GM18499 (cell line): Measurements from ENCODE around the gene TAS2R41.
A peak's percentile ranks its signal among the peaks of the same experiment; 100 is the strongest.

Experiments
- ATAC-seq: cut with Tn5 transposase; IDR thresholded peaks from one replicate; pipeline ENCODE4 v1.9.1; 2021; ENCODE audit warnings: moderate number of reproducible peaks; ENCODE audit not compliant: insufficient read depth, unreplicated experiment

The TAS2R41 gene, protein sequence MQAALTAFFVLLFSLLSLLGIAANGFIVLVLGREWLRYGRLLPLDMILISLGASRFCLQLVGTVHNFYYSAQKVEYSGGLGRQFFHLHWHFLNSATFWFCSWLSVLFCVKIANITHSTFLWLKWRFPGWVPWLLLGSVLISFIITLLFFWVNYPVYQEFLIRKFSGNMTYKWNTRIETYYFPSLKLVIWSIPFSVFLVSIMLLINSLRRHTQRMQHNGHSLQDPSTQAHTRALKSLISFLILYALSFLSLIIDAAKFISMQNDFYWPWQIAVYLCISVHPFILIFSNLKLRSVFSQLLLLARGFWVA

DNA sequence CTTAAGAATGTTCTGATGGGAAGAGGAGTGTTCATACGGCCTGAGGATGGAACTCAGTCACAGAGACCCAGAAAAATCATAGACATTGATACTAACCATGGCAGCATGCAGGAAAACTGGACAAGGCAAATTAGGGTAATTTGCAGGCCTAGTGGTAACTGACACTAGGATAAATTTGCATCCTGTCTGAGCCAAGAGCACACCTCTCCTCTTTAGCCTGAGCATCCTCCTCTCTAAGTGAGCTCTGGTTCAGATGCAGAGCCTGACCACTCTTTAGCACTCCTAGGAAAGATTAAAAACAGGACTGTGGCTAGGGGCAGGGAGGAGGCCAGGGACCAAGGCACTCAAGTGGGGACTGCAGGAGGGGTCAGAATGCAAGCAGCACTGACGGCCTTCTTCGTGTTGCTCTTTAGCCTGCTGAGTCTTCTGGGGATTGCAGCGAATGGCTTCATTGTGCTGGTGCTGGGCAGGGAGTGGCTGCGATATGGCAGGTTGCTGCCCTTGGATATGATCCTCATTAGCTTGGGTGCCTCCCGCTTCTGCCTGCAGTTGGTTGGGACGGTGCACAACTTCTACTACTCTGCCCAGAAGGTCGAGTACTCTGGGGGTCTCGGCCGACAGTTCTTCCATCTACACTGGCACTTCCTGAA is at the start of gene TAS2R41:
Gene TAS2R41, plus strand, starts transcription at position 373 of the 650 bp plus-strand sequence. Its CDS starts 0 bp downstream, at position 373.
- ATAC-seq = no peak

DNA sequence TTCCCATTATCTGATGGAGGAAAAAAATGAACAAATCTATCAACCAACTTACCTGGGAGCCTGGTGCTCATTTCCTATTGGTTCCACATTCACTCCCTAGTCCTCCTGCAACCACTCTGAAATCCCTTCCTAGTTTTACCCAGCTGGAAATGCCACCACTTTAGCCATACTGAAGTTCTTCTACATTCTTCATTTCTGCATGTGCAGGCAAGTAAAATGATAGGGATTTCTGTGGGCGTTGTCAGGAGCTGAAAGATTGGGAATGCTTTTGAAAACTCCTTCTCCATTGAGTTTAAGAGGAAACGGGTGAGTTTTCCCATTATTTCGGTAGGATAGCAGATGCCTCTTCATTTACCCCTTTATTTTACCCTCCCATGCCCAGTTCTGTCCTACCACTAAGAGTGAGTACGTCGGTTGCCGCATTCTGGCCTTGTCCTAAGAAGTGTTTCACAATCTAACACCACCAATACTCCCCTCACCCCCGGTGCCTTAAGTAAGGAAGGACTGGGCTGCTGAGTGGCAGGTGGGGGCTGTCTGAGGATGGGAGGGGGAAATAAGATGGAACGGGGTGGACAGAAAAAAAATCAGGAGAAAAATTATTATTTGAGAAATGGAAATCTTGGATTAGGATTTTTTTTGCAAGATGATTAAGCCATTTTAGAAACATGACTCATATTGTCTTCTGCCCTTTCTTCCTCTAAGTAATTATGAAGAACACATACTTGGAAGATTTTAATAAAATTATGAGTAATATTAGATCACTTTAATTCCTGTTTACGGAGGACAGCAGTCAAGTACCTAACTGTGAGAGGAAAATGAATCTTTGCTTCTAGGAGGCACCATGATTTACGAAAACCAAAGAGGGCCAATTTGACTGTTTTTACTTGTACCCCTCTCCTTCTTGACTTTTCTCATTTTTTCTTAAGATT is 47.6 kb upstream of the TAS2R41 start:
- ATAC-seq = no peak

- no peak for ATAC-seq
Measured at GRCh38 chr7:143431109-143431508, 46.6 kb upstream of the TAS2R41 start.

DNA sequence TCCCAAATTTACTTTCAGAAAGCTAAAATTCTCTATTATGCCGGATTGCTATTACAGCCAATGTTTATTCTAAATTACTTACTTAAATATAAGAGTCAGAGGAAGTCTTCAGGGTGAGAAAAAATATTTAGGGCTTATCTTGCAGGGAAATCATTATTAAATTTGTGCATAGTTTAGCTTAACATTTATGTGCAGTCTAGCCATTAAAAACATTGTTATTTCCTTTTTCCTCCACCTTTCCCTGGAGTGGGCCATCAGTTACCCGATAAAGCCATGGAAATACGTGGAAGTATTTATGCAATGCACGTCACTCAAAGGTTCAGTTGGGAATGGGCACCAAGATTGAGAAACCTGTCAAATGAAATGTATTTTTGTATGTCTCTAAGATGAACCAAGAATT is 43.9 kb upstream of the TAS2R41 start:
- ATAC-seq = no peak

GRCh38 chr7:143434660-143435059 is 43.0 kb upstream of the TAS2R41 start:
- ATAC-seq = no peak

DNA sequence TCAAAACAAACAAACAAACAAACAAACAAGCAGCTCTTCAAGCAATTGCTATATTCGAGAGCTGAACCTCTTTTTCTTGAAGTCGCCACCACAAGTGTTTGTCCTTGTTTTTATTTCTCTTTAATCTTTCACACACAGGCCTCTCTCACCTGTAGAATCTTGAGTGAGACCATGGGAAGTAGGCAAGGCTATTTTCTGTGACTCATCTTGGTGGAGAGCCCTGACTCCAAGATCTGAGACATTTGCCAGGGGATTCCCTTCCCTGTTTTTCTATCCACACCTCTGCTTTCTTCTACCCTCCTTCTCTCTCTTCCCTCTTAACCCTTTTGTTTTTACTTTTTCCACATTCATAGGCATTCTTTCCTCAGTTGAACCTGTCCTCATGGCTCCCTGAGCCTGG is 42.4 kb upstream of the TAS2R41 start:
- ATAC-seq = no peak

- peak; percentile 76 for ATAC-seq
Measured at GRCh38 chr7:143436325-143436946, 41.2 kb upstream of the TAS2R41 start.

DNA sequence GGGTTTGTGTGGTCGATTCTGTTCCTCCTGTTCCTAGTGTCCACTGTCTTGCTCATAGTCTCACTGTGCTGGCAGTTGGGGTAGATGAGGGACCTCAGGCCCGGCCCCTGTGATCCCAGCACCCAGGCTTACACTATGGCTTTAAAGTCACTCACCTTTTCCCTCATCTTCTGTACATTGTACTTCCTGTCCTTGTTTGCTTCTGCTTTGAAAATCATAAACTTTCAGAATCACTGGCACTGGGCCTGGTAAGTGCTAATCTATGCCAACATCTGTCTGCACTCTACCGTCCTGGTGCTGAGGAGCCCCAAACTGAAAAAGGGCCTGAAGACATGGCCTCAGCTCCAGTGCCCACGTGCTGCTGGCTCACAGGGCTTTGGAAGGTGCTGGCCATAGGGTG is 40.1 kb upstream of the TAS2R41 start:
- ATAC-seq = no peak

DNA sequence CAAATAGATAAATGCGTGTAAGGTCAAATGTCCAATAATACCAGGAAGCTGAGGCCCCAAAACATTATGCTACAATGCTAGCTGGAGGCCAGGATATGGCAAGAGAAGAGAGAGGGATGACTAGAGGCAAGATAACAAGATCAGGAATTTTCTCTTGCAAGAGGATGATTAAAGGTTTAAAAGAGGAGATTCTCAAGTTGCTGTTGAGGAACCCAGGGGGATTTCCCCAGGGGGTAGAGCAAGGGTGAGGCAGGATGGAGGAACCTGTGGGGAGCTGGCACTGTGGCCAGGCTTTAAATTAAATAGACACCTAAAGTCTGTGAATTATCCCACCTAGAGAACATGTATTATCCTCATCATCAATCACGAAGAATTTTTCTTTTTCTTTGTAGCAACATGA is 37.8 kb upstream of the TAS2R41 start:
- ATAC-seq = no peak

- no peak for ATAC-seq
Measured at GRCh38 chr7:143443153-143443552, 34.5 kb upstream of the TAS2R41 start, which contains the start of gene TAS2R60. Gene TAS2R60 (plus strand): TSS chr7:143443453. CDS start chr7:143443453, 0 bp downstream.

DNA sequence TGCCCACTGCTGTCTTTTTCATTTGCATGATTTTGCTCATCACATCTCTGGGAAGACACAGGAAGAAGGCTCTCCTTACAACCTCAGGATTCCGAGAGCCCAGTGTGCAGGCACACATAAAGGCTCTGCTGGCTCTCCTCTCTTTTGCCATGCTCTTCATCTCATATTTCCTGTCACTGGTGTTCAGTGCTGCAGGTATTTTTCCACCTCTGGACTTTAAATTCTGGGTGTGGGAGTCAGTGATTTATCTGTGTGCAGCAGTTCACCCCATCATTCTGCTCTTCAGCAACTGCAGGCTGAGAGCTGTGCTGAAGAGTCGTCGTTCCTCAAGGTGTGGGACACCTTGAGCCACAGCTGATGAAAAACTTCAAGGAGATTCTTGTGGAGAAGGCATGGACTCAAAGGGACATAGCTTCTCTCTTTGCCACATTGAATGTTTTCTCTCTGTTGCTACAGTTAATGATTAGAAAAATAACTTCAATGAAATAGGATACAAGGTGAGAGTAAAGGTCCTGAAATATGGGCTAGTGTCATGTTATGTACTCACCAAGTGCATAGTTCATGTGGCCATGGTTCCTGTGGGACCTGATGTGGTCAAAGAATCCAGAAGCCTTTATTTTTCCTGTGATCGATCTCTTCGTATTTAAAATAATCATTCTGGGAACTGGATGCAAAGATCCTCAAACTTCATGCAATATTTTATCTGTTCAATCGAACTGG is 33.5 kb upstream of the TAS2R41 start:
- no peak for ATAC-seq

DNA sequence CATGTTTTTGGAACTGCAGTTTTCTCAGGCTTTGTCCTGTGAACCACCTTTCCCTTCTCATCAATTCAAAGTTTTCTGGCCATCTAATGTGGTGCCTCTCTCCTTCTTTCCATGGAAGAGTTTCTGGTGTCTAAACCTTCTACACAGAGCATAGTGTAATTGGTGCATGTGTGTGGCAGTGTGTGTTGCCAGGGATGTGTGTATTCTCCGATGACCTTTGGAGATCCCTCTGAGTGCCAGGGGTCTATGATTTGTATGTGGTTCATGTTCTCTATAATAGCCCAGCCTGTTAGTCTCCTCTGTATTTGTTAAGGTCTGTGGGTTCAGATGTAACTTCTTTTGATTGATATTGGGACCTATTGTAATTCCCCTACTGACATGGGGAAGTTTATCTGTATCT is 32.9 kb upstream of the TAS2R41 start:
- ATAC-seq = no peak

DNA sequence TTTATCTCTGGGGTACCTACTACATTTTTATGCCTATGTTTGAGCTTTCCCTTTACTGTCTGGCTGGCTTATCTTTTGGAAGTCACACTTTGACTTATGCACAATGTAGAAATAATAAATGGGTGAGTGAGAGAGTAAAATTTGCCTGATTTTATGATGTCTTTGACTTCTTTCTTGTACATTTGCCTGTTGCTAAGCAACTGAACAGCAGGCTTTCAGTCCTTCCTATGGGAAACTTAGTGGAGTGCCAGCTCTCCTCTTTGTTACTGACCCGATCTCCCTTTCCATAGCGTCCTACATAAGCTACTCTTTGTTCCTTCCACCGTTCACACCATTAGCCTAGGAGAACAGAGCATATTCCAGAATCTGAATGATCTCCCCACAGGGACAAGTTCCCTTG is 30.2 kb upstream of the TAS2R41 start:
- ATAC-seq = no peak

GRCh38 chr7:143448429-143448828 is 29.2 kb upstream of the TAS2R41 start:
- no peak for ATAC-seq

- no peak for ATAC-seq
Measured at GRCh38 chr7:143449793-143450192, 27.9 kb upstream of the TAS2R41 start.

- no peak for ATAC-seq
Measured at GRCh38 chr7:143451122-143451521, 26.6 kb upstream of the TAS2R41 start.

- no peak for ATAC-seq
Measured at GRCh38 chr7:143451746-143452145, 25.9 kb upstream of the TAS2R41 start.

DNA sequence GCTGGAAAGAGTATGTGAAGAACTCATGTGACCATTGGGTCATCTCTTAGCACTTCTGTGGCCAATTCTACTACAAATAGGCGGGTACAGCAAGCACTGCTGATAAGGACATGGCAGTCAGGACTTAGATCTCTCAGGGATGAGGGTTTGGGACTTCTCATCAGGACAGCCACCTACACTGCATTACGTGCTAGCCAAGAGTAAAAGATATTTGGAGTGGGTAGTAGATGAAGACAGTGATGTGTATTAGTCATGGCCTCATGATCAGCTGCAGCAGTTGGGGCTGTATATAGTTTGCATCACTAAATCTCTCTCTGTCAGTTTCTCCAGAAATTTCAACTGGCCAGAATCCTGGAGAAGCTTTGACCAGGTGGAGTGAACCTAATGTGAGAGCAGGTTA is 25.2 kb upstream of the TAS2R41 start:
- ATAC-seq = no peak

GRCh38 chr7:143454091-143454680 is 23.5 kb upstream of the TAS2R41 start:
- ATAC-seq = no peak
